ENCODE measurements around the gene FAM209A. TPM values are rescaled to one million over a fixed set of nuclear protein-coding genes. Genes with fewer than 3 reads are reported as not detected.

The FAM209A gene
- total RNA-seq, 1 donor from 2014 or later = not detected

- no peaks in the 10 kb centered on the region for H3K9me3 ChIP-seq
- no peaks in the 10 kb centered on the region for H3K27me3 ChIP-seq
- TF ChIP-seq, protein P1, sequence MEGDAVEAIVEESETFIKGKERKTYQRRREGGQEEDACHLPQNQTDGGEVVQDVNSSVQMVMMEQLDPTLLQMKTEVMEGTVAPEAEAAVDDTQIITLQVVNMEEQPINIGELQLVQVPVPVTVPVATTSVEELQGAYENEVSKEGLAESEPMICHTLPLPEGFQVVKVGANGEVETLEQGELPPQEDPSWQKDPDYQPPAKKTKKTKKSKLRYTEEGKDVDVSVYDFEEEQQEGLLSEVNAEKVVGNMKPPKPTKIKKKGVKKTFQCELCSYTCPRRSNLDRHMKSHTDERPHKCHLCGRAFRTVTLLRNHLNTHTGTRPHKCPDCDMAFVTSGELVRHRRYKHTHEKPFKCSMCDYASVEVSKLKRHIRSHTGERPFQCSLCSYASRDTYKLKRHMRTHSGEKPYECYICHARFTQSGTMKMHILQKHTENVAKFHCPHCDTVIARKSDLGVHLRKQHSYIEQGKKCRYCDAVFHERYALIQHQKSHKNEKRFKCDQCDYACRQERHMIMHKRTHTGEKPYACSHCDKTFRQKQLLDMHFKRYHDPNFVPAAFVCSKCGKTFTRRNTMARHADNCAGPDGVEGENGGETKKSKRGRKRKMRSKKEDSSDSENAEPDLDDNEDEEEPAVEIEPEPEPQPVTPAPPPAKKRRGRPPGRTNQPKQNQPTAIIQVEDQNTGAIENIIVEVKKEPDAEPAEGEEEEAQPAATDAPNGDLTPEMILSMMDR (IDR thresholded peaks at IDR 0.05) = peak in 1 of 3 experiments; percentile 23
- no peaks in the 10 kb centered on the region for H3K4me1 ChIP-seq
- intact Hi-C loops (cut with DNase I) = no loop called here
- H3K27ac ChIP-seq = no peak overlapping the region
- H3K36me3 ChIP-seq = peaks cover 0 to 5% of the 10 kb centered on the region in 2 donors
- no peak for DNase-seq (ENCODE audit: low spot score in 2 of 2)
- H3K4me3 ChIP-seq = no peak overlapping the region
Measured at GRCh38 chr20:56504373-56505005, 20.1 kb upstream of the FAM209A start.

GRCh38 chr20:56506103-56506502, 18.4 kb upstream of the FAM209A start:
- Histone ChIP-seq H3K27ac (no peak overlapping the region), H3K4me1 (no peaks in the 10 kb centered on the region), H3K4me3 (no peak overlapping the region), H3K36me3 (peaks cover 0 to 5% of the 10 kb centered on the region in 2 donors), H3K27me3 (no peaks in the 10 kb centered on the region), H3K9me3 (no peaks in the 10 kb centered on the region)
- TF ChIP-seq, protein P1 (IDR thresholded peaks at IDR 0.05) = no peak
- peak in 1 of 2 donors; percentile 12 for DNase-seq (ENCODE audit: low spot score in 2 of 2)
- intact Hi-C loops (cut with DNase I) = no loop called here

- DNase-seq (ENCODE audit: low spot score in 2 of 2) = no peak
- Histone ChIP-seq H3K4me3 (no peak overlapping the region), H3K9me3 (no peaks in the 10 kb centered on the region), H3K36me3 (peaks cover 19 to 33% of the 10 kb centered on the region in 2 donors), H3K27ac (no peak overlapping the region), H3K27me3 (no peaks in the 10 kb centered on the region), H3K4me1 (no peaks in the 10 kb centered on the region)
- intact Hi-C loops (cut with DNase I) = no loop called here
- TF ChIP-seq, protein P1 (IDR thresholded peaks at IDR 0.05) = no peak
Measured at GRCh38 chr20:56511926-56512325, 12.6 kb upstream of the FAM209A start.

DNA sequence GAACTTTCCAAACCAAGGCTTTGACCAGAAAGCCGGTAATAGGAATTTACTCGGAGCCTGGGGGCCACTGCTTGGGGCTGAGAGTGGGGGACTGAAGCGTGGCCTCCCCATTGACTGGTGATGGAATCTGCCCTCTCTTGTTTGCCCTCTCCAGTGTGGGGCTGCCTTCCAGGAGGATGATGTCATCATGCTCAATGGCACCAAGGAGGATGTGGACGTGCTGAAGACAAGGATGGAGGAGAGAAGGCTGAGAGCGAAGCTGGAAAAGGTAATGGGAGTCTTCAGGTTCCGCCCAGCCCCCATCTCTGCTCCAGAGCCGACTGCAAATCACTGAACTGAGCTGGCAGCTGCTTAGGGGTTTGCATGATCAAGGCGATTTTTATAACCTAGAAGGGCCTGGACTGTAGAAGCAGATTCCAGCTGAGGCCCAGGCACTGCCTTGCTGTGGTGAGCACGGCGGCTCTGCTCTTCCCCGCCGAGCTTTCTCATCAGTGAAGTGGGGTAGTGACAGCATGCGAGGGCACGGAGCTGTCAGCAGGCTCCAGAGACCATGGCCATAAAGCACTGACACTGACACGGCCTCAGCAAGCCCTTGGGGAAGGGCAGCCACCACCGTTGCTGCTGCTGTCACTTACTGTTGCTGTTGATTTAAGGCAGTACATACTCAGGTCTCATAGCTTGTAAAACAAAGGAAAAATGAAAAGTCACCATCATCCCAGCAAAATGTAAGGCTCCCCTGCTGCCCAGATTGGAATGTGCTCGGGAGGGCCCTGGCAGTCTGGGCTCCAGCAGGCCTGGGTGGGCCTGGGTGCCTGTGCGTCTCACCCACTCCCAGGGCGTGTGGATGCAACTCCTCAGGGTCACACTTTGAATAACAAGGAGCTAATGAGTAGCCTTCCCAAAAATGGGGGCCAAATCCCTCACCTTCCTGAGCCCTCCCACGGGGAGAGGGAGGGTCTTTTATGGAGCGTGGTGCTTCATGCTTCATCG, 11.1 kb upstream of the FAM209A start:
- DNase-seq (ENCODE audit: low spot score in 2 of 2) = peak in 1 of 2 donors; percentile 51
- Histone ChIP-seq H3K9me3 (no peaks in the 10 kb centered on the region), H3K4me1 (no peaks in the 10 kb centered on the region), H3K36me3 (peaks cover 35 to 49% of the 10 kb centered on the region in 2 donors), H3K4me3 (no peak overlapping the region), H3K27me3 (no peaks in the 10 kb centered on the region), H3K27ac (no peak overlapping the region)
- TF ChIP-seq, protein P1 (IDR thresholded peaks at IDR 0.05) = no peak
- intact Hi-C loops (cut with DNase I) = no loop called here

DNA sequence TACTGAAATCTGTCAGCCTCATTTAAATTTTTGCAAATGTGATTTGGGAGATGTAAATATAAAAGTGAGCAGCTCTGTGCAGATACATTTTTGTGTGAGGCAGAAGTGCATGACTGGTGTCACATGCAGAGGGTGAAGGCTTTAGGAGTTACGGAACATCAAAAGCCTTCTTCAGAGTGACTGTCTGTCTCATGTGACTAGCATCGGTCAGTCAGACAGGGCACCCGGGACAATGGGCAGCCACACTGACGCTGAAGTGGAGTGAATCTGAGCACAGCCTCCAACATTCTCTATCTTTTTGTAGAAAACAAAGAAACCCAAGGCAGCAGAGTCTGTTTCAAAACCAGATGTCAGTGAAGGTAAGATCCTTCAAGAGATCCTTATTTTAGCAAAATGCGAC, 7.9 kb upstream of the FAM209A start:
- Histone ChIP-seq H3K36me3 (peaks cover 54 to 71% of the 10 kb centered on the region in 2 donors), H3K27ac (no peak overlapping the region)
- DNase-seq (ENCODE audit: low spot score in 2 of 2) = peak in 1 of 2 donors; percentile 9

More for the DNA sequence above, 7.9 kb upstream of the FAM209A start:
- intact Hi-C loops (cut with DNase I) = no loop called here
- Histone ChIP-seq H3K27me3 (no peaks in the 10 kb centered on the region), H3K4me1 (no peaks in the 10 kb centered on the region), H3K4me3 (no peak overlapping the region), H3K9me3 (peaks cover 16 to 21% of the 10 kb centered on the region in 2 donors)
- TF ChIP-seq, protein P1 (IDR thresholded peaks at IDR 0.05) = no peak

Data from ascending aorta (tissue), 2 donors.